ENCODE results near the gene MTUS2.

GRCh38 chr13:29067306-29067945 lies 247.3 kb downstream of the MTUS2 start:
- TF ChIP-seq, protein P1, sequence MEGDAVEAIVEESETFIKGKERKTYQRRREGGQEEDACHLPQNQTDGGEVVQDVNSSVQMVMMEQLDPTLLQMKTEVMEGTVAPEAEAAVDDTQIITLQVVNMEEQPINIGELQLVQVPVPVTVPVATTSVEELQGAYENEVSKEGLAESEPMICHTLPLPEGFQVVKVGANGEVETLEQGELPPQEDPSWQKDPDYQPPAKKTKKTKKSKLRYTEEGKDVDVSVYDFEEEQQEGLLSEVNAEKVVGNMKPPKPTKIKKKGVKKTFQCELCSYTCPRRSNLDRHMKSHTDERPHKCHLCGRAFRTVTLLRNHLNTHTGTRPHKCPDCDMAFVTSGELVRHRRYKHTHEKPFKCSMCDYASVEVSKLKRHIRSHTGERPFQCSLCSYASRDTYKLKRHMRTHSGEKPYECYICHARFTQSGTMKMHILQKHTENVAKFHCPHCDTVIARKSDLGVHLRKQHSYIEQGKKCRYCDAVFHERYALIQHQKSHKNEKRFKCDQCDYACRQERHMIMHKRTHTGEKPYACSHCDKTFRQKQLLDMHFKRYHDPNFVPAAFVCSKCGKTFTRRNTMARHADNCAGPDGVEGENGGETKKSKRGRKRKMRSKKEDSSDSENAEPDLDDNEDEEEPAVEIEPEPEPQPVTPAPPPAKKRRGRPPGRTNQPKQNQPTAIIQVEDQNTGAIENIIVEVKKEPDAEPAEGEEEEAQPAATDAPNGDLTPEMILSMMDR (IDR thresholded peaks at IDR 0.05), result no peak
- TF ChIP-seq POLR2A (IDR thresholded peaks at IDR 0.05), result no peak
- TF ChIP-seq POLR2AphosphoS5 (IDR thresholded peaks at IDR 0.05), result no peak
- no peak for TF ChIP-seq EP300 (IDR thresholded peaks at IDR 0.05)

Measured in suprapubic skin (tissue), 4 donors.